Prostate gland (tissue), 2 donors: ENCODE results near the gene PIGV. TPM values are rescaled to one million over a fixed set of nuclear protein-coding genes. Genes with fewer than 3 reads are reported as not detected.

Experiments
- DNase-seq: peaks from one replicate; pipeline ENCODE4 v3.0.0-alpha.2; 2019; ENCODE audit warnings: low spot score
- H3K27ac ChIP-seq, 2 donors: fragments of 200-600 bp; sonication (generic); 2 replicates each; pipeline ENCODE4 v1.5.1; 2017 to 2019
- H3K27me3 ChIP-seq: fragments of 200-600 bp; sonication (generic); replicated peaks from 2 replicates; pipeline ENCODE4 v1.5.1; 2019; ENCODE audit not compliant: insufficient read depth
- H3K36me3 ChIP-seq, 2 donors: fragments of 200-600 bp; sonication (generic); 1 replicate in 1 of 2; 2 replicates in 1 of 2; pipeline versions ENCODE4 v1.5.1 to v1.8.1; 2017 to 2019
- H3K4me1 ChIP-seq: fragments of 200-600 bp; sonication (generic); replicated peaks from 2 replicates; pipeline ENCODE4 v1.5.1; 2019
- H3K4me3 ChIP-seq, 2 donors: fragments of 200-600 bp; sonication (generic); 2 replicates each; pipeline ENCODE4 v1.5.1; 2017 to 2019
- H3K9me3 ChIP-seq: fragments of 200-600 bp; sonication (generic); 2 replicates; pipeline ENCODE4 v1.5.1; 2017
- CTCF ChIP-seq, 4 experiments: fragments of 200-600 bp in 2 of 4; fragments of 450-650 bp in 2 of 4; sonication (generic) in 2 of 4; IDR thresholded peaks; 1 replicate in 3 of 4; 2 replicates in 1 of 4; pipeline ENCODE4 v1.5.1; 2016 to 2019; ENCODE audit warnings: antibody characterized with exemption in 4 of 4, mild to moderate bottlenecking in 2 of 4, moderate library complexity in 2 of 4
- POLR2A ChIP-seq: fragments of 450-650 bp; IDR thresholded peaks from one replicate; pipeline ENCODE4 v1.6.1; 2016; ENCODE audit warnings: antibody characterized with exemption, mild to moderate bottlenecking
- POLR2AphosphoS5 ChIP-seq: sonication (generic); formaldehyde crosslinking; IDR thresholded peaks from one replicate; pipeline ENCODE4 v1.6.1; 2017; ENCODE audit warnings: antibody characterized with exemption
- WGBS: methylation state at CpG from one replicate; pipeline ENCODE4 v1.1.5; 2018; 5-methylcytosine and 5-hydroxymethylcytosine counted together
- intact Hi-C: fragments of 100-400 bp; cut with DNase I; formaldehyde crosslinking; loops from one replicate; pipeline ENCODE4 v1.14.2; 2022
- total RNA-seq, 2 donors: library from RNA; depleted of rRNA; stranded (reverse); fragments of >200 nt; gene quantifications; one replicate each; pipeline ENCODE4 v1.1.0, GENCODE V29; 2016

PIGV gene
- total RNA-seq, 2 donors from 2014 or later: 26.4 to 32.4 TPM

- TF ChIP-seq CTCF (IDR thresholded peaks at IDR 0.05) (no peak), POLR2AphosphoS5 (no peak), POLR2A (no peak)
- DNase-seq: no peak
- Histone ChIP-seq H3K36me3 (no peaks in the 10 kb centered on the region), H3K4me1 (no peaks in the 10 kb centered on the region), H3K4me3 (no peak overlapping the region), H3K27ac (no peak overlapping the region), H3K27me3 (no peaks in the 10 kb centered on the region), H3K9me3 (no peaks in the 10 kb centered on the region)
- intact Hi-C loops: no loop called here
- WGBS: 89% methylated on average over 2 of the region's 2 CpGs
Measured at GRCh38 chr1:26814377-26814776, 26.6 kb downstream of the PIGV start.

- WGBS: 92% methylated on average over 3 of the region's 3 CpGs
- intact Hi-C loops: no loop called here
- H3K27ac ChIP-seq: no peak overlapping the region
Measured at GRCh38 chr1:26814893-26815292, 27.1 kb downstream of the PIGV start.

GRCh38 chr1:26820784-26821269 lies 33.1 kb downstream of the PIGV start:
- Histone ChIP-seq H3K9me3 (no peaks in the 10 kb centered on the region), H3K36me3 (no peaks in the 10 kb centered on the region), H3K4me1 (peaks cover 4% of the 10 kb centered on the region), H3K27ac (no peak overlapping the region), H3K4me3 (no peak overlapping the region), H3K27me3 (no peaks in the 10 kb centered on the region)
- DNase-seq: no peak
- no peak for TF ChIP-seq POLR2AphosphoS5
- TF ChIP-seq CTCF (IDR thresholded peaks at IDR 0.05): no peak
- TF ChIP-seq POLR2A: no peak
- 77% methylated on average over 4 of the region's 4 CpGs for WGBS
- intact Hi-C loops: no loop called here

More at GRCh38 chr1:26814893-26815292, 27.1 kb downstream of the PIGV start:
- H3K4me3 ChIP-seq: no peak overlapping the region
- no peaks in the 10 kb centered on the region for H3K9me3 ChIP-seq
- H3K27me3 ChIP-seq: no peaks in the 10 kb centered on the region
- TF ChIP-seq CTCF (IDR thresholded peaks at IDR 0.05) (no peak), POLR2A (no peak), POLR2AphosphoS5 (no peak)
- no peaks in the 10 kb centered on the region for H3K4me1 ChIP-seq
- DNase-seq: no peak
- no peaks in the 10 kb centered on the region for H3K36me3 ChIP-seq

- DNase-seq: no peak
- 81% methylated on average over 4 of the region's 4 CpGs for WGBS
- Histone ChIP-seq H3K27me3 (no peaks in the 10 kb centered on the region), H3K4me1 (peaks cover 9% of the 10 kb centered on the region), H3K27ac (no peak overlapping the region), H3K4me3 (no peak overlapping the region), H3K9me3 (no peaks in the 10 kb centered on the region), H3K36me3 (no peaks in the 10 kb centered on the region)
- intact Hi-C loops: no loop called here
- no peak for TF ChIP-seq POLR2AphosphoS5
- TF ChIP-seq CTCF (IDR thresholded peaks at IDR 0.05): no peak
- no peak for TF ChIP-seq POLR2A
Measured at GRCh38 chr1:26822737-26823395, 35.1 kb downstream of the PIGV start.

- H3K9me3 ChIP-seq: no peaks in the 10 kb centered on the region
- 45% methylated on average over 3 of the region's 3 CpGs for WGBS
- H3K4me1 ChIP-seq: peaks cover 18% of the 10 kb centered on the region
- H3K27ac ChIP-seq: peak overlapping the region; percentile 82 to 83
- TF ChIP-seq POLR2AphosphoS5 (peak; percentile 78), CTCF (IDR thresholded peaks at IDR 0.05) (no peak), POLR2A (no peak)
- no peaks in the 10 kb centered on the region for H3K36me3 ChIP-seq
- intact Hi-C loops: no loop called here
- DNase-seq: peak; percentile 52
- no peaks in the 10 kb centered on the region for H3K27me3 ChIP-seq
- H3K4me3 ChIP-seq: no peak overlapping the region
Measured at GRCh38 chr1:26824731-26825130, 37.0 kb downstream of the PIGV start.
